KG1 (cell line): ENCODE data around the gene AHSA1.
"Not testable (repeated sequence)": the region's sequence is repeated elsewhere in the genome, so short reads cannot be mapped to it uniquely, and the experiment has no call there.

Source experiments
- DNase-seq: peaks from one replicate; lab custom pipeline; 2025; lab: John Stamatoyannopoulos, UW

Gene AHSA1

DNA sequence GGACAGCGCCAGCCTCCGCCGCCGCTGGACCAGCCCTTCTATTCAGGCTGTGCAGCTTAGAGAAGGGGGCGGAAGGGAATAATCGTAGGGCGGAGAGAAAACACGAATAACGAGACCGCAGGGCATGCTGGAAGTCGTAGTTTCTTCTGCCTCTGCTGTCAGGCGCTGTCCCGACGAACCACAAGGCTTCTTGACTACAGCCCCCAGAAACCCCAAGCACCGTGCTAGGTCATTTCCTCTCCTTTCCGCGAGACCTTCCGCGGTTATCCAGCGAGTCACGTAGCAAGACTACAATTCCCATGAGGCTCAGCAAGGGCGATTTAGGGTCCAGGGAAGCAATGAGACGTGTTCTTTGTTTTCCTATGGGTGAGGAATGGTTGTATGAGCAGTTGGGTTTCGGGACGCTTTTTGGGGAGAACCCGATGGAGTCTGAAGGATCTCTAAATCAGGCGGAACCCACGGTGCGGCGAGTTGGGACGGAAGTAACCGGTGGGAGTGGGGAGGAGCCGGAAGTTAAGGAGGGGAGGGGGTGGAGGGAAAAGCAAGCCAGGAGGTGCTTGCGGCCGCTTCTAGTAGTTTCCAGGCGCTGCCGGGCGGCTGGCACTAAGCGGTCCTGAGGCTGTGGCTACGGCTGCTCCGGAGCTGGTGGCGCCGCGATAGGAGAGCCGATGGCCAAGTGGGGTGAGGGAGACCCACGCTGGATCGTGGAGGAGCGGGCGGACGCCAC, at the start of gene AHSA1, which contains the start of gene VIPAS39:
AHSA1 (plus strand) TSS at position 572 of the 727 bp plus-strand sequence; CDS start at position 669, 97 bp downstream.
VIPAS39 (minus strand) TSS at position 80 of the 727 bp plus-strand sequence. CDS start 3,499 bp downstream, outside the sequence.
- peak; percentile 96 for DNase-seq

DNA sequence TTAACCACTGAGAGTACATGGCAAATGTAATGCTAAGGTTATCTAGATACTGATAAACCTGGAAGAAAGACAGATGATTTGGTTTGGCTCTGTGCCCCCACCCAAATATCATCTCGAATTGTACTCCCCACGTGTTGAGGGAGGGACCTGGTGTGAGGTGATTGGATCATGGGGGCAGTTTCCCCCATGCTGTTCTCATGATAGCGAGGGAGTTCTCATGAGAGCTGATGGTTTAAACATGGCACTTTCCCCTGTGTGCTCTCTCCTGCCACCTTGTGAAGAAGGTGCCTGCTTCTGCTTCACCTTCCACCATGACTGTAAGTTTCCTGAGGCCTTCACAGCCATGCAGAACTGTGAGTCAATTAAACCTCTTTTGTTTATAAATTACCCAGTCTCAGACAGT, 48.8 kb upstream of the AHSA1 start:
- DNase-seq: no peak

DNA sequence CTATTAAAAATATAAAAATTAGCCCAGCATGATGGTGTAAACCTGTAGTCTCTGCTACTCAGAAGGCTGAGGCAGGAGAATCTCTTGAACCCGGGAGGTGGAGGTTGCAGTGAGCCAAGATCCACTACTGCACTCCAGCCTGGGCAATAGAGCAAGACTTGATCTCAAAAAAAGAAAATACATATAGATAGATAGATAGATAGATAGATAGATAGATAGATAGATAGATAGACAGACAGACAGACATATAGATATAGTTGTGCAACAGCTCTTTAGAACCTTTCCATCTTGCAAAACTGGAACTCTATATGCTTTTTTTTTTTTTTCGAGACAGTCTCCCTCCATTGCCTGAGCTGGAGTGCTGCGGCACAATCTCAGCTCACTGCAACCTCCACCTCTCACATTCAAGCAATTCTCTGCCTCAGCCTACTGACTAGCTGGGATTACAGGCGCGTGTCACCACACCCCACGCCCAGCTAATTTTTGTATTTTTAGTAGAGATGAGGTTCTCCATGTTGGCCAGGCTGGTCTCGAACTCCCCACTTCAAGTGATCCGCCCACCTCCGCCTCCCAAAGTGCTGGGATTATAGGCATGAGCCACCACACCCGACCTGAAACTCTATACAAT, 42.4 kb upstream of the AHSA1 start:
- not testable (repeated sequence) for DNase-seq

DNA sequence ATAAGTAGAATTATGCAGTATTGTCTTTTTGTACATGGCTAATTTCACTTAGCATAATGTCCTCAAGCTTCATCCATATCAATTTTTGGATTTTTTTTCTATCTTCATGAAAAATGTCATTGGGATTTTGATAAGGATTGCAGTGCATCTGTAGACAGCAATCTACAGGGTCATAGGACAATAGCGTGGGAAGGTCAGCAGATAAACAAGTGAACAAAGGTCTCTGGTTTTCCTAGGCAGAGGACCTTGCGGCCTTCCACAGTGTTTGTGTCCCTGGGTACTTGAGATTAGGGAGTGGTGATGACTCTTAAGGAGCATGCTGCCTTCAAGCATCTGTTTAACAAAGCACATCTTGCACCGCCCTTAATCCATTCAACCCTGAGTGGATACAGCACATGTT, 41.8 kb upstream of the AHSA1 start:
- not testable (repeated sequence) for DNase-seq

DNA sequence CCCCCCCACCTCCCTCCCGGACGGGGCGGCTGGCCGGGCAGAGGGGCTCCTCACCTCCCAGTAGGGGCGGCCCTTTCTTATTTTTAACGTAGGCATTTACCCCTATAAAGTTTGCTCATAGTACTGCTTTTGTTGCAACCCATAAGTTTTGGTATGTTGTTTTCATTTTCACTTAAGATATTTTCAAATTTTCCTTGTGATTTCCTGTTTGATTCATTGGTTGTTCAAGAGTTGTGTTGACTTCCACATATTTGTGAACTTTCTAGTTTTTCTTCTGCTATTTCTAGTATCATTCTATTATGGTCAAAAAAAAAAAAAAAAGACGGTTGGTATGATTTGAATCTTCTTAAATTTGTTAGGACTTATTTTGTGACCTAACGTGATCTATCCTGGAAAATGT, 41.1 kb upstream of the AHSA1 start:
- DNase-seq: no peak

DNA sequence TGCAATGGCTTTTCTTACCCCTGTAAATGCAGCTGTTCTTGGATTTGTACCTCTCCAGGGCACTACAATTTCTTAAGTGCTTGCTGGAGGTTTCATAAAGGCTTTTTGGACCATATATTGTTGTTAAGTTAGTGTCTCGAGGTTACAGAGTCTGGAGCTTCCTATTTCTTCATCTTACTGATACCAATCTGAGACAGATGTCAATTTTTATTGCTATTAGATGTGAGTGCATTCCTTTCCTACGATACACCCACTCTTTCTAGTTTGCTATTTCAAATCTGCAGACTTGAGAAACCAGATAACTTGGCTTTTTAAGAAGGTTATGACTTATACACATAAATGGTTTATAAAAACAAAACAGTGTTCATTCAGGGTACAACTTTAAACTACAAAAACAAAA, 36.7 kb upstream of the AHSA1 start:
- DNase-seq: no peak

DNA sequence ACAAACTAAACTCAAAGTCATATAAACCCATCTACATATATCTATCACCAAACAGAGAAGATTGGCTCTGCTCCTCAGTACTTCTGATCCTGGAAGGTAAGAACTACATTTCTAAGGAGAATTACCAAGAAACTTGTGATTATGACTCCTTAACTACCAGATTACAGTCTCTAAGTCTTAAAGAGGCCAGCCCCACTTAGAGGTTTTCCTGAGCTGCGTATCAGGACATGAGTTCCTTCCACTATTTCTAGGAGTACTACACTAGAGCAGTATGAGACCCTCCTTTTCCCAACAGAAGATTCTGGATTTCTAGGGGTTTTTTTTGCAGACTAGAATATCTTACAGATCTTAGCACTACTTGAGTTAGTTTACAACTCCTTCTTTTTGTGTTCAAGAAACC, 34.5 kb upstream of the AHSA1 start, which contains the start of gene NOXRED1:
NOXRED1 (minus strand) TSS at position 101 of the 400 bp plus-strand sequence. CDS start 634 bp downstream, outside the sequence.
- DNase-seq: no peak

DNA sequence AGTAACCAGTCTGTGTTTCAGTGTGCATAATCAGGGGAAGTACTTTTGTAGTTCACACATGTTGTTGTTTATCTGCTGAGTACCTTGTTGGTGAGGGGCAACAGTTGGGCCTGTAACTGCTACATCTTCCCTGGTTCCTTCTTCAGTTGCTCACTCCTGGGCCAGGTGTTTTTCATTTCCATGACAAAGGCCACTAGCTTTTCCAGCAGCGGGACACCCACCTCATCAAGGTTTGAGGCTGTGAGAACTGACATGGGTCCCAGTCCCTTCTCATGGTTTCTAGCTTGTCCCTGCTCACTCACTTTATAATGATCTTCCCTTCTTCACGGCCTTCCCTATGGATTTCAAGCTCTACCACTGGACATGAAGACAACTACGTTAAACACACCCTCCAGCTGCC, 33.0 kb upstream of the AHSA1 start:
- DNase-seq: no peak

DNA sequence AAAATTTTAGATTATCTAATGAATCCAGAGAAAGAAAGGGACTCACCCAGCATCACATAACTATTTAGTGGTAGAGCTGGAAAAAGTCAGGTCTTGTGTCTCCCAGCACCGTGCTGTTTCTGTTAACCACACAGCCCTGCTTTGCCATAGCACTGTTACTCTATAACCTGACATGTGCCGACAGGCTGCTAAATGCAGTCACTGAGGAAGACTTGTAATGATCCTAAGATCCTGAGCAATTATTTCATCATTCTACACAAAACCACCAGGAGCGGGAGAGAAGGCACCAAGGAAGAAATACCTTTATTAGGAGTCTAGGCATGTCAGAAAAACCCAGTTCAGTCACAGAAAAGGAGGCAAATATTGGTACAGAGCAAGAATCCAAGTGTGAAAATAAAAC, 31.5 kb upstream of the AHSA1 start:
- DNase-seq: no peak

DNA sequence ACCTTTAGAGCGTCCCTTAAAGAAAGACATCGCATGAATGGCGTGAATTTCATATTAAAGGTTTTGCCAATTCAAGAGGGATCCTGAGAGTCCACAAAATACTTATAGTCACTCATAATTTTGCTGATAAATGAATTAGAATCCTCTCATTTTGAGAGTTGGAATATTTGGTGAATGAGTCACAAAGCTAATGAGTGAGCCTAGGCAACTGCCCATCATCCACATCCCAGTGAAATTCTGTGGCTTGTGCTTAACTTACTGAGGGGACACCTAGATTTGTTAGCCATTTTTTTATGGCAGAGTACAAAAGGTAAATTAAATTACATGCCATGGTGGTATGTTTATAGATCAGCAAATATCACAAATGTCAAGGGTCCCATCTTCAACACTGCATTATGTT, 21.9 kb upstream of the AHSA1 start:
- DNase-seq: no peak

DNA sequence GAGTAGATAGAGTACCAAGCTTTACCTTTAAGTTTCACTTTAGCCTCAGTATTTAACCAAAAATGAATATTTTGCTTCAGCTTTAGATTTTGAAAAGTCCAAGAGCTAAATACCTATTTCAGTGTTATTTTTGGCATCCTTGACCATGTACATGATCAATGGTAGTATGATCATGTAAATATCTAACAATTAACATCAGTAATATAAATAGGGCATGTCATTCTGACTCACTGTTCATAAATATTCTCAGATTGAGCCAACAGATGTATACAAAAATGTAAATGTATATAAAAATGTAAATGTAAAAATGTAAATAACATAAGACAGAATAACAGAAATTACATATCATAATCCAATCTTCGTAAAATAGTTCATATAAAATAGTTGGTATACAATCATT, 19.3 kb upstream of the AHSA1 start:
- DNase-seq: no peak

DNA sequence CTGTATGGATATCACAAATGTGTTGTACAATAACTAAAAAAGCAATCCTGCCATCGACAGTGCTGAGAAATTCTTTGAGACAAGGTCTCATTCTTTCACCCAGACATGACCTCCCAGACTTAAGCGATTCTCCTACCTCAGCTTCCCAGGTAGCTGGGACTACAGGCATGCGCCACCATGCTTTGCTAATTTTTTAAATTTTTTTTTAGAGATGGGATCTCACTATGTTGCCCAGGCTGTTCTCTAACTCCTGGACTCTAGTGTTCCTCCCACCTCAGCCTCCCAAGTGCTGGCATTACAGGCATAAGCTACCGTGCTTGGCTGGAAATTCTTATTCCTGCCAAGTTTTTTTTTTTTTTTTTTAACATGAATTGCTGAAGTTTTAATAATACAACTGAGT, 18.0 kb upstream of the AHSA1 start:
- no peak for DNase-seq

DNA sequence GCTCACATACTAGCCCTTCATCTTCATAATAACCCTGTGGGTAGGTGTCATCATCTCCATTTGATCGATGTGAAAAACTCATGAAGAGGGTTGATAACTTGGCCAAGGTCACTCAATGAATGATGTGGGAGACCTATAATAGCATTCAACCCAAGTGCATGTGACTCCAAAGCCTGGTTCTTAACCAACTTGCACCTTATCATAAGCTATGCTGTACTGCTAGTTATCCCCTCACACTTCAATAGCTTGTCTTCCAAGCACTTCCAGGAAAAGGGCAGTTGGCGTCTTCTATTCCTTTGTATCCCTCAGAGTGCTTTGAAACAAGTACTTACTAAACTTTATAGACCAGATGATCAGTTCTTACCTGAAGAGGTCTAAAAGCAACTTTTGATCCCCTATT, 15.7 kb upstream of the AHSA1 start:
- no peak for DNase-seq

DNA sequence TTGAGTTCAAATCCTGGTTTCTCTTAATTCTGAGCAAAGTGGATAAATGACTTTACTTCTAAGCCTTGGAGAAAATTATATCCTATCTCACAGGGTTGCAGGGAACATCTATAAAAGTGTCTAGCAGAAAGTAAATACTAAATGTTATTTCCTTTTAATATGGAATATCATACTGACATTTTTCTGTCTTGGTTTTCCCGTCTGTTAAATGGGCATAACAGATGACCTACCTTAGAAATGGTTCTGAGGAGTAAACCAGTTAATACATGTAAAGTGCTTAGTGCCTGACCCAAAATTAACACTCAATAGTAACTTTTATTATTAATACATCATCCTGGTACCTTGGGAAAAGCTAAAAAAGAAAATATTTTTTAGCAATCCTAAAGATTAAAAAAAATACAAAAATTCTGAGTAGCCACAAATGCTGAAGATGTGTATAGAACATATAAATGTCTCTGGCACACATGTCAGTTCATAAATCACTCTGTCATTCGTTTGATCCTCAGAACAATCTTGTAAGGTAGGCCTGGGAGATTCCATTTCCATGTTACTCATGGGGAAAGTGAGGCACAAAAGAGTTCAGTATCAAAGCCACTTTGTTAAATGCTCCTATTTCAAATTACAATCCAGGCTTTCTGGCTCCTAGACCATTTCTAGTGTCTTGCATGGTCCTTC, 1.8 kb upstream of the AHSA1 start:
- no peak for DNase-seq

DNA sequence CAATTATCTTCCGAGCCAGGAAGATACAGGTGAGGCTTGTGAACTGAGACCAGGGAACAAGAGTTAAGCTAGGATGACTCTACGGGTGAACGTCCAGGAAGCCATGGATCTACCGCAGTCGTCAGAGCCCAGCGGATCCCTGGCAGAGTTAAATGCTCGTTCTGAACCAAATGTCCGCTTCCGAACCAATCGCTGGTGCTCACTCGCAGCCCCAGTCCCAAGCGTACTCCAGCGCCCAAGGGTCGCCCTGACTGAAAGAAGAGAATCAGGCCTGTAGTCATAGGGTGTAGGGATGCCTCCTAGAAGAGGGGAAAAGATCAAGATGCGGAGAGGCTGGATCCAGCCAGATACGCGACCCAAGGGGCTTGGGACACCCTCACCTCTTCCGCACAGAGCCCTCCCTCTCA, 775 bp upstream of the AHSA1 start:
- DNase-seq: no peak

DNA sequence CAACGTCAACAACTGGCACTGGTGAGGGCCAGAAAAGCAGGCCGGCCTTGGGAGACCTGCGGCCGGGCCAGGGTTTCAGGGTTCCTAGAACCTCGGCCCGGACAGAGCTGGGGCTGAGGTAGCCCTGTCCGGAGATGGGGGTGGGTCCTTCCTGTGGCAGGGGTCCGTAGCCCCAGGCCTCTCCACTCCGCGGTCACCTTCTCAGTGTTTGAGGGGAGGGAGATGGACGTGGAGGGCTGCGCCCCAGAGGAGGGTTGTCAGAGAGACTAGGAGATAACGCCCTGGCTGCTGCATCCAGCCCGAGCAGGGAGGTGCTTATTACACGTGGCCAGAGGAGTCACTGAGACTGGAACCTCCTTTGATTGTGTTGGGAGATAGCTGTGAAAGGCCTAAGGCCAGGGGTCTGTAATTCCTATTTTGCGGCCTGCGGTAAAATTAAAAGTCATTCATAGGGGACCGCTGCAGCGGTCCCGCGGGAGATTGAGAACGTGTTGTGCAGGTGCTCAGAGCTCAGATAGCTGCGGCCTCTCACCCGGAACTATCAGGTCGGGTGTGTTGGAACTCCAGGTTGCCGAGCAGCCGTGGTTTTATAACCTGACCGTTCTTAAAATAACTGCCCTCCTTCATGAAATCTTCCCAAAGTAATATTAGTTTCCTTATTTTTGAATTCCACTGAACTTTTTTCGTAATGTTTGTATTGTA, 507 bp downstream of the AHSA1 start:
- peak; percentile 23 for DNase-seq

DNA sequence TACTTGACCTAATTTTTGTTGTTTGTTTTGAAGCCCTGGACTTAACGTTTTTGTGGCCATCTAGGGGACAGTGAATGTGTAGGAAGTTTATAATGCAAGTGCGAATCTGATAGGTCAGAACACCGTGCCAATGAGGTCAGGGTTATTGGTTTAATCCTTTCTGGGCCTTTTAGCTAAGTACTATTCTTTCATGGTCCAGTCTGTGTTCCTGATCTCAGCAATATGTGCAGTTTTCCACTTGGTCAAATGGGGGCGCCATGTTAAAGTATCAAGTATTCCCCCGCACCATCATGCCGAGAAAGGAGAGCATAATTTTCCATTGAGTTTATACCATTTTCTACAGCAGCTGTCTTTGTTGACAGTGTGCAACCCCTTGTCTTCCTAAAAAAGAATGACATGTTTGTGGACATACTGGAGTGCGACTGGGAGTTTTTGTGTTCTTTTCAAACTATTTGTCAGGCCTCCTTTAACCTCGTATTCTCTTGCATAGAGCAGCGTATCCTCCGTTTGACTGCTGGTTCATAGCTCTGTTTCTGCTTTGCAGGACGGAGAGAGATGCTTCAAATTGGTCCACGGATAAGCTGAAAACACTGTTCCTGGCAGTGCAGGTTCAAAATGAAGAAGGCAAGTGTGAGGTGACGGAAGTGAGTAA, 1.3 kb downstream of the AHSA1 start:
- DNase-seq: peak; percentile 85

DNA sequence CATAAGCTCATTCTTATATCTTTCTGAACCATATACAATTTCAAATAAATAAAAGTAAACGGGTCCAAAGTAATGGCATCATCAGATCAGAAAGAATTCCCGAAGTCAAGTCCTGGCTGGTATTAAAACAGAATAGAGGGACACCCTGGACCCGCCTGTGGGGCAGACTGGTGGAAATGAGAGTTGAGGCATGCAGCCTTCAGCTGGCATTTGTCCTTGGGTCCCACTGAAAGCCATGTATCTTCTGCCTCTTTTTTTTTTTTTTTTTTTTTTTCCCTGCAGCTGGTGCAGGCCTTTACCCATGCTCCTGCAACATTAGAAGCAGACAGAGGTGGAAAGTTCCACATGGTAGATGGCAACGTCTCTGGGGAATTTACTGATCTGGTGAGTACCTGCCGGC, 9.9 kb downstream of the AHSA1 start:
- no peak for DNase-seq

DNA sequence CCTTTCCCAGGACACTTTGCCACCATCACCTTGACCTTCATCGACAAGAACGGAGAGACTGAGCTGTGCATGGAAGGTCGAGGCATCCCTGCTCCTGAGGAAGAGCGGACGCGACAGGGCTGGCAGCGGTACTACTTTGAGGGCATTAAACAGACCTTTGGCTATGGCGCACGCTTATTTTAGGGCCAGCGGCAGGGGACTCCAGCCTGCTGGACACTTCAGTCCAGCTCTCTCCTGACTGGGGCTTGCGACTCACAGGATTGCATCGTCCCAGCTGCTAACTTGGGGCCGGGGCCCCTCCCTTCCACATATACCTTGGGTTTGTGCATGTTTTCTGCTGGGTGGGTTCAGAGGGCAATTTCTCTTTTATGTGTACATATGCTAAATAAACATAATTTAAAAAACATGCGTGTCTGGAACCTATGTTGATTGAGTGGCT, 11.2 kb downstream of the AHSA1 start:
- DNase-seq: no peak

DNA sequence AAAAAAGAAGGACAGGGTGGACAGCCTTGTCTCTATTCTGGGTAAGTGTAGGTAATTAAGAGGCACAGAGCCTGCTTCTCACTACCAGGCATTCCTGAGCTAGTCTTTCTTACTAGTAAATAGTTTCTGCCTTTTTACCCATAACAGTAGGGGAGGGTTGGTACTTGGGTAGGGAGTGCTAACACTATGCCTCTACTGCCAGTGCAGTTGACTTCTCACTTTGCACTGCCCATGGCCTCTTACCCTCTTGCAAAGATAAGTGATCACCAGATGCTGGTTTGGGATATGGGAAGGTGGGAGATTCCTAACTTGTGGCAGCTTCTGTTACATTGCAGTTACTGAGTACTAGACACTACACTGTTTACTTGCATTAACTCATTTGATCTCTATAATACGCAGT, 11.6 kb downstream of the AHSA1 start:
- no peak for DNase-seq

DNA sequence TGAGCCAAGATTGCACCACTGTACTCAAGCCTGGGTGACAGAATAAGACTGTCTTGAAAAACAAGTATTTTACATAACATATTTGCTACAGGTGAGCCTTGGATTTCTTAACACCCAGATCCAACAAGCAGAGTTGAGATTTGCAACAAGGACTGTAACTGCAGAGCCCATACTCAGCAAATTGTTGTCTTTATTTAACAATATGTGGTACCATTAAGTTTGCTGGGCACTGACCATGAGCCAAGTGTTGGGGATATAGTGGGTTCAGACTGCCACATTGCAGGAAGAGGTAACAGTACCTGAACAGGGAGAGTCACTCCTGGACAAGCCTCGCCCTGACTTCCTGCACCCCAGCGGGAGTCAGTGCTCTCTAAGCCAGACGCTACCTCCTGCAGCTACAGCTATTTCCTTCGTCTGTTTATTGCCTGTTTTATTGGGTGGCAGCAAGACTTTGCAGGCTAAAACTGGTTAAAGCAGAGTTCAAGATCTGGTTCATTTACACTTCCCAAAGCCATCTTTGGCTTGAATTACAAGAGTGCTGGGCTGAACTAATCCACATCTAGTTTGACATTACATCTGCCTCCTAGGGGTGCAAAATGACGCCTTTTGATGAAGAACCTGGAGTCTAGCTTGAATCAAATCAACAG, 12.5 kb downstream of the AHSA1 start:
- no peak for DNase-seq
